Endodermal cell (in vitro differentiated cells): Measurements from ENCODE around the gene WDR6. TPM values are rescaled to one million over a fixed set of nuclear protein-coding genes. Genes with fewer than 3 reads are reported as not detected.

ENCODE experiments used
- DNase-seq: peaks from one replicate; pipeline ENCODE4 v3.0.0-alpha.2; 2017
- H3K27ac ChIP-seq: 2 replicates; pipeline ENCODE4 v1.5.1; 2013; ENCODE audit warnings: mild to moderate bottlenecking, low read depth, low read length, moderate library complexity
- H3K27me3 ChIP-seq: 2 replicates; pipeline ENCODE4 v1.6.1; 2013; ENCODE audit warnings: mild to moderate bottlenecking, low read length, moderate library complexity; ENCODE audit not compliant: insufficient read depth, control insufficient read depth, poor library complexity, severe bottlenecking
- H3K36me3 ChIP-seq: 2 replicates; pipeline ENCODE4 v1.7.0; 2013; ENCODE audit warnings: mild to moderate bottlenecking, low read length, moderate library complexity; ENCODE audit not compliant: control insufficient read depth, insufficient read depth
- H3K4me1 ChIP-seq: one replicate; pipeline ENCODE4 v1.7.0; 2013; ENCODE audit warnings: low read length; ENCODE audit not compliant: control insufficient read depth, insufficient read depth
- H3K4me3 ChIP-seq: 2 replicates; pipeline ENCODE4 v1.5.1; 2013; ENCODE audit warnings: mild to moderate bottlenecking, low read length, moderate library complexity
- H3K9ac ChIP-seq: 2 replicates; pipeline ENCODE4 v1.6.1; 2013; ENCODE audit warnings: mild to moderate bottlenecking, low read length, moderate library complexity; ENCODE audit not compliant: poor library complexity, severe bottlenecking; ENCODE audit errors: extremely low read depth
- H3K9me3 ChIP-seq: 2 replicates; pipeline ENCODE4 v1.6.1; 2013; ENCODE audit warnings: mild to moderate bottlenecking, low read length, moderate library complexity; ENCODE audit not compliant: control insufficient read depth
- H3K27ac Mint-ChIP-seq: 2 replicates; pipeline ENCODE4 v1.8.0; 2020; ENCODE audit warnings: mixed read lengths
- H3K27me3 Mint-ChIP-seq: 2 replicates; pipeline ENCODE4 v1.8.0; 2021; ENCODE audit warnings: mild to moderate bottlenecking, mixed read lengths; ENCODE audit not compliant: insufficient read depth
- H3K36me3 Mint-ChIP-seq: 2 replicates; pipeline ENCODE4 v1.8.0; 2020; ENCODE audit warnings: low read depth, mixed read lengths
- H3K4me1 Mint-ChIP-seq: 2 replicates; pipeline ENCODE4 v1.8.0; 2020; ENCODE audit warnings: mixed read lengths
- H3K4me3 Mint-ChIP-seq: 2 replicates; pipeline ENCODE4 v1.8.0; 2020; ENCODE audit warnings: mild to moderate bottlenecking, moderate library complexity, mixed read lengths
- H3K9me3 Mint-ChIP-seq: 2 replicates; pipeline ENCODE4 v1.8.0; 2020; ENCODE audit warnings: mild to moderate bottlenecking, mixed read lengths
- CTCF ChIP-seq: fragments of 200-600 bp; sonication (generic); conservative IDR thresholded peaks from 2 replicates; pipeline ENCODE4 v1.5.0; 2021; ENCODE audit warnings: antibody characterized with exemption, mild to moderate bottlenecking
- WGBS, 2 experiments: methylation state at CpG; one replicate each; pipeline versions ENCODE4 v1.1.5 to v1.1.7; 2013; ENCODE audit warnings: missing lambda C conversion rate in 2 of 2, mixed read lengths in 1 of 2; ENCODE audit not compliant: insufficient coverage in 1 of 2, insufficient read length in 1 of 2; 5-methylcytosine and 5-hydroxymethylcytosine counted together
- total RNA-seq, 2 donors: library from RNA; stranded (reverse); fragmentation: NEBNext Ultra II Directional in 1 of 2; extraction: Animal tissue kit (Norgen Biotek cat#: 25700) in 1 of 2; gene quantifications; 2 replicates in 1 of 2; 3 replicates in 1 of 2; pipeline ENCODE4 v1.2.1, GENCODE V29; 2021

WDR6 gene
- total RNA-seq, 2 donors from 2014 or later: 106 to 166 TPM

DNA sequence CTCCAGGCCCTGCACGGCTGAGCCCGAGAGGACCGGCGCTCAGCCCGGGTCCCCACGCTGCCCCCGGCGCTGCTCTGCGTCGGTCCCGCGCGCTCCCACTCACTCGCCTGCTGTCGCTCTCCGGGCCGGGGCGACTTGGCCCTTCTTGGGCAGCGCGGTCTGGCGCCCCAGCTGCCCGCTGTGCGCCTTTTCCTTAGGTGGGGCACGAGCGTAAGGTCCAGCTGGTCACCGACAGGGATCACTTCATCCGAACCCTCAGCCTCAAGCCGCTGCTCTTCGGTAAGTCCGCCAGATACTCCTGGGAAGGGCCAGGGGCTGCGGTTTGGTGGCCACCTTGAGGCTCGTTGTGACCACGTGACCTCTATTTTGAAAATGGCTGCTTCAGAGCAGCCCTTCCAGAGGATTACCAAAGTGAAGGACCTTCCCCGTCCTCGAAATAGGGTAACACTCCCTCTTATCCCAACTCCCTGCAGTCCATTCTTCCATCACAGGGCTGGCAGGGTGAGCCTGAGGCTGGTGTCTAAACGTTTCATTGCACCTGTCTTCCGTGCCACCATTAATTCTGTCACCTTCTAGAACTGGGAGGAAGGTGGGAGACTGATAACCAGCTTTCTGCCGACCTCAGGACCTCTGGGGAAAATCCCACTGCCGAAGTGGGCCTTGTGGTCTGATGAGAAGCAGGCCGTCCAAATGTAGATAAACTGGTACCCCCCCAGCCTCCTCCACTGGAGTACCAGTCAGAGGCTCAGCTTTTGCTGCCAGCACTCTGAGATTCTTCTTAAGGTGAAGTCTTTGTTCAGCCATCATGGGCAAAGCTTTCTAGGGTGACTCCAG is 16.3 kb upstream of the WDR6 start:
- Mint-ChIP-seq H3K4me1 (peaks cover 12% of the 10 kb centered on the region), H3K4me3 (peak overlapping the region; percentile 72), H3K36me3 (peaks cover 6% of the 10 kb centered on the region), H3K27ac (no peak overlapping the region), H3K9me3 (no peaks in the 10 kb centered on the region), H3K27me3 (peaks cover 39% of the 10 kb centered on the region)
- no peaks in the 10 kb centered on the region for H3K9me3 ChIP-seq
- WGBS, 2 experiments: 14 to 17% methylated on average over 17 to 40 of the region's 40 CpGs
- H3K36me3 ChIP-seq: no peaks in the 10 kb centered on the region
- peaks cover 32% of the 10 kb centered on the region for H3K27me3 ChIP-seq
- peak overlapping the region; percentile 16 for H3K27ac ChIP-seq
- TF ChIP-seq CTCF: no peak
- peak overlapping the region; percentile 41 for H3K9ac ChIP-seq
- peak overlapping the region; percentile 82 for H3K4me3 ChIP-seq
- DNase-seq: peak; percentile 84
- no peaks in the 10 kb centered on the region for H3K4me1 ChIP-seq

DNA sequence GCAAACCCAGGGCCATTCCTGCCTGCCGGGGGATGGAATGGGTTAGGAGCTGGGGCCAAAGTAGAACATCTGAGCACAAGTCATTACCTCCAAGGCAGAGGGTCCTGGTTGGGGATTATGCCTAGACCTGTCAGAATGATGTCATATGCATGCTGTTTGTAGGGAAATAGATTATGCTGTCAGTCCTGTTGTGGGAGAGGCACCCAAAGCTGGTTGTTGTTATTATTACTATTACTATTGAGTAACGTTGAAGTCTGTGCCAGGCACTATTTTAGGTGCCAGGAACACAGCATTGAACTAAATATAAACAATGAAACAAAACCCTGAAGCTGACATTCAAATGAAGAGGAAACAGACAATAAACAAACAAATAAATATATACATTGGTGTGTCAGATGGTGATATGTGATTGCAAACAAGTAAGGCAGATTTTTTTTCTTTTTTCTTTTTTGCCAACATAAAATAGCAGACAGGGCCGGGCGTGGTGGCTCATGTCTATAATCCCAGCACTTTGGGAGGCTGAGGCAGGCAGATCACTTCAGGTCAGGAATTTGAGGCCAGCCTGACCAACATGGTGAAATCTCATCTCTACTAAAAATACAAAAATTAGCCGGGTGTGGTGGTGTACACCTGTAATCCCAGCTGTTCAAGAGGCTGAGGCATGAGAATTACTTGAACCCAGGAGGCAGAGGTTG is 15.2 kb upstream of the WDR6 start:
- 83 to 97% methylated on average over 2 to 5 of the region's 5 CpGs for WGBS, 2 experiments
- H3K27ac Mint-ChIP-seq: no peak overlapping the region

DNA sequence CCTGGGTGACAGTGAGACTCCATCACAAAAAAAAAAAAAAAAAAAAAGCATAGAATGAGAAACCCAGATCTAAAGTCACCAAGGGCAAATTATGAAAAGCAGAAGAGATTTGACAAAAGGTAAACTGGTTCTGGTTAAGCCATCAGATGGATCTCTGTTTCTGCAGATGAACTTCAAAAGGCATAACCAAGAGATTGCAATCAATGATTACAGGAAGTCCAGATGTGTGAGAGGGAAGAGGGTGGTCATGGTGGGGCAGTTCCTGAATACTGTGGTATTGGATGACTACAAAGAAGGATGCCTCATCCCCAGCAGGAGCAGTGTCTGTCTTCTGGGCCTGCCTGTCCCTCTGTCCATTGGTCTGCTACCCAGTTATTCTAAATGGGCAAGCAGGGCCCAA is 13.4 kb upstream of the WDR6 start:
- Mint-ChIP-seq H3K4me3 (no peak overlapping the region), H3K9me3 (no peaks in the 10 kb centered on the region), H3K27ac (no peak overlapping the region), H3K4me1 (peaks cover 12% of the 10 kb centered on the region), H3K36me3 (peaks cover 6% of the 10 kb centered on the region), H3K27me3 (peaks cover 60% of the 10 kb centered on the region)
- Histone ChIP-seq H3K27me3 (peaks cover 59% of the 10 kb centered on the region), H3K9ac (no peak overlapping the region), H3K36me3 (no peaks in the 10 kb centered on the region), H3K4me1 (no peaks in the 10 kb centered on the region), H3K4me3 (no peak overlapping the region), H3K27ac (no peak overlapping the region), H3K9me3 (no peaks in the 10 kb centered on the region)
- peak; percentile 26 for DNase-seq
- TF ChIP-seq CTCF: no peak

More for the DNA sequence above, 15.2 kb upstream of the WDR6 start:
- no peaks in the 10 kb centered on the region for H3K4me1 ChIP-seq
- H3K4me3 Mint-ChIP-seq: no peak overlapping the region
- TF ChIP-seq CTCF: no peak
- H3K9ac ChIP-seq: no peak overlapping the region
- H3K27me3 ChIP-seq: peaks cover 42% of the 10 kb centered on the region
- no peak overlapping the region for H3K27ac ChIP-seq
- peaks cover 43% of the 10 kb centered on the region for H3K27me3 Mint-ChIP-seq
- no peaks in the 10 kb centered on the region for H3K36me3 ChIP-seq
- peaks cover 6% of the 10 kb centered on the region for H3K36me3 Mint-ChIP-seq
- H3K4me3 ChIP-seq: peak overlapping the region; percentile 82
- DNase-seq: no peak
- peaks cover 12% of the 10 kb centered on the region for H3K4me1 Mint-ChIP-seq
- no peaks in the 10 kb centered on the region for H3K9me3 ChIP-seq
- H3K9me3 Mint-ChIP-seq: no peaks in the 10 kb centered on the region
